Lung (tissue), 12 donors: Measurements from ENCODE around the gene NFATC2IP. TPM values are rescaled to one million over a fixed set of nuclear protein-coding genes. Genes with fewer than 3 reads are reported as not detected.

ENCODE experiments used
- ATAC-seq: fragments of 200-7000 bp; cut with Tn5 transposase; one replicate; pipeline ENCODE4 v1.9.1; 2020; ENCODE audit warnings: moderate number of reproducible peaks; ENCODE audit not compliant: insufficient read depth, low FRiP score
- DNase-seq, 3 donors: peaks; one replicate each; pipeline ENCODE4 v3.0.0-alpha.2; 2013 to 2017
- H3K27ac ChIP-seq, 2 donors: one replicate each; pipeline ENCODE4 v1.5.1; 2013; ENCODE audit warnings: mild to moderate bottlenecking in 2 of 2, moderate library complexity in 2 of 2, control low read depth in 1 of 2, inconsistent platforms in 1 of 2, low read depth in 1 of 2, low read length in 1 of 2
- H3K27me3 ChIP-seq, 3 donors: one replicate each; pipeline ENCODE4 v1.5.1; 2013; ENCODE audit warnings: low read length in 2 of 3; ENCODE audit not compliant: control insufficient read depth in 3 of 3, insufficient read depth in 3 of 3
- H3K36me3 ChIP-seq, 4 donors: one replicate each; pipeline ENCODE4 v1.5.1; 2013; ENCODE audit warnings: low read length in 4 of 4, mild to moderate bottlenecking in 1 of 4, moderate library complexity in 1 of 4; ENCODE audit not compliant: control insufficient read depth in 4 of 4, insufficient read depth in 4 of 4
- H3K4me1 ChIP-seq, 5 donors: one replicate each; pipeline ENCODE4 v1.5.1; 2013; ENCODE audit warnings: low read length in 5 of 5, mild to moderate bottlenecking in 2 of 5, moderate library complexity in 1 of 5; ENCODE audit not compliant: control insufficient read depth in 5 of 5, insufficient read depth in 5 of 5
- H3K4me3 ChIP-seq: one replicate; pipeline ENCODE4 v1.5.1; 2013; ENCODE audit warnings: mild to moderate bottlenecking, control low read depth, moderate library complexity
- H3K9ac ChIP-seq, 2 donors: one replicate each; pipeline ENCODE4 v1.5.1; 2013; ENCODE audit warnings: low read length in 2 of 2, control low read depth in 1 of 2; ENCODE audit not compliant: insufficient read depth in 1 of 2
- H3K9me3 ChIP-seq, 4 donors: one replicate each; pipeline ENCODE4 v1.5.1; 2013; ENCODE audit warnings: low read length in 3 of 4, mild to moderate bottlenecking in 1 of 4, moderate library complexity in 1 of 4; ENCODE audit not compliant: control insufficient read depth in 4 of 4, insufficient read depth in 3 of 4
- WGBS, 2 donors: extraction: QIAGEN DNeasy Blood & Tissue Kit; methylation state at CpG; one replicate each; pipeline ENCODE4 v1.1.7; 2013; 5-methylcytosine and 5-hydroxymethylcytosine counted together
- polyA plus RNA-seq, 2 donors: library from polyadenylated mRNA; stranded (reverse); fragments of 200-250 nt; gene quantifications; one replicate each; pipeline ENCODE4 v1.2.1, GENCODE V29; 2013
- total RNA-seq, 2 donors: library from RNA; depleted of rRNA in 1 of 2; stranded (reverse); fragments of >200 nt in 1 of 2; gene quantifications; one replicate each; pipeline ENCODE4 v1.2.1, GENCODE V29; 2014 to 2021
- TF ChIP-seq, protein P1 (sequence below): IDR thresholded peaks from 2 replicates; pipeline ENCODE4 v1.5.1; 2012; ENCODE audit warnings: mild to moderate bottlenecking; ENCODE audit errors: control extremely low read depth, extremely low read depth
- donor health status: control.
- donor health status: control.
- donor health status: Bipolar disorder and iron deficiency.
- donor health status: healthy.
- donor health status: DM: yes; HTN: yes; CAD: no.

The NFATC2IP gene
- total and polyA plus RNA-seq, 4 donors = 21.0 to 37.0 (median 27.4) TPM

DNA sequence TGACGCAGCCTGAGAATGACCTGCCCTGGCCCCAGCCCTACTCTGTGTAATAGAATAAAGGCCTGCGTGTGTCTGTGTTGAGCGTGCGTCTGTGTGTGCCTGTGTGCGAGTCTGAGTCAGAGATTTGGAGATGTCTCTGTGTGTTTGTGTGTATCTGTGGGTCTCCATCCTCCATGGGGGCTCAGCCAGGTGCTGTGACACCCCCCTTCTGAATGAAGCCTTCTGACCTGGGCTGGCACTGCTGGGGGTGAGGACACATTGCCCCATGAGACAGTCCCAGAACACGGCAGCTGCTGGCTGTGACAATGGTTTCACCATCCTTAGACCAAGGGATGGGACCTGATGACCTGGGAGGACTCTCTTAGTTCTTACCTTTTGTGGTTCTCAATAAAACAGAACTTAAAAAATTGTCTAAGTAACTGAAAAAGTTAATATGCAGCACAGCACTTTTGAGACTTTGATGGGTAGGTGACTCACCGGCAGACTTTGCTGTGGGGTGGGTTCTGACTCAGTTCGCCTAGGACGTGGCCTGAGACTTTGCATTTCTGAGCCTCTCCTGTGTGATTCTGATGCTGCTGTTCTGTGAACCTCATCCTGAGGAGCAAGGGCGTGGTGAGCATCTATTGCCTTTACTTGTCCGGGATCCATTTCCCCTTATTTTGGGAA lies 39.8 kb downstream of the NFATC2IP start:
- no peak overlapping the region for H3K4me3 ChIP-seq
- no peaks in the 10 kb centered on the region for H3K27me3 ChIP-seq
- H3K4me1 ChIP-seq = no peaks in the 10 kb centered on the region
- ATAC-seq = no peak
- WGBS, 2 donors = 89 to 95% methylated on average over 11 of the region's 11 CpGs
- peaks cover 0 to 5% (median 1%) of the 10 kb centered on the region in 4 donors for H3K9me3 ChIP-seq
- TF ChIP-seq, protein P1, sequence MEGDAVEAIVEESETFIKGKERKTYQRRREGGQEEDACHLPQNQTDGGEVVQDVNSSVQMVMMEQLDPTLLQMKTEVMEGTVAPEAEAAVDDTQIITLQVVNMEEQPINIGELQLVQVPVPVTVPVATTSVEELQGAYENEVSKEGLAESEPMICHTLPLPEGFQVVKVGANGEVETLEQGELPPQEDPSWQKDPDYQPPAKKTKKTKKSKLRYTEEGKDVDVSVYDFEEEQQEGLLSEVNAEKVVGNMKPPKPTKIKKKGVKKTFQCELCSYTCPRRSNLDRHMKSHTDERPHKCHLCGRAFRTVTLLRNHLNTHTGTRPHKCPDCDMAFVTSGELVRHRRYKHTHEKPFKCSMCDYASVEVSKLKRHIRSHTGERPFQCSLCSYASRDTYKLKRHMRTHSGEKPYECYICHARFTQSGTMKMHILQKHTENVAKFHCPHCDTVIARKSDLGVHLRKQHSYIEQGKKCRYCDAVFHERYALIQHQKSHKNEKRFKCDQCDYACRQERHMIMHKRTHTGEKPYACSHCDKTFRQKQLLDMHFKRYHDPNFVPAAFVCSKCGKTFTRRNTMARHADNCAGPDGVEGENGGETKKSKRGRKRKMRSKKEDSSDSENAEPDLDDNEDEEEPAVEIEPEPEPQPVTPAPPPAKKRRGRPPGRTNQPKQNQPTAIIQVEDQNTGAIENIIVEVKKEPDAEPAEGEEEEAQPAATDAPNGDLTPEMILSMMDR = no peak
- peaks cover 0 to 29% (median 13%) of the 10 kb centered on the region in 4 donors for H3K36me3 ChIP-seq
- H3K9ac ChIP-seq = no peak overlapping the region
- H3K27ac ChIP-seq = no peak overlapping the region
- DNase-seq = no peak

DNA sequence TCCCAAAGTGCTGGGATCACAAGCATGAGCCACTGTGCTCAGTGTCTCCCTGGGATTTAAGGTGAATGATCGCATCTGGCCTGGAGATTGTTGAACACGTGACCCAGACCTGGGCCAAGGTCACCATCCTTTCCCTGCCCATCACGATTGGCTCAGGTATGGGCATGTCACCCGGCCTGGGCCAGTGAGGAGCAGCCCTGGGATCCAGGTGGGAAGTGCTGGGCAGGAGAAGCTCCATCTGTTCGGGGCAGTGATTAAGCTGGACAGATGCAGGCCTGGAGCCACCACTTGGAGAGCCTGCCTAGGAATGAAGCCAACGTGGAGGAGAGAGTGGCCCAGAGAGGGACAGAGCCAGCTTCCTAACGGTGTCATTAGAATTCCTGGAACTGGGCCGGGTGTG lies 41.0 kb downstream of the NFATC2IP start:
- Histone ChIP-seq H3K4me1 (no peaks in the 10 kb centered on the region), H3K36me3 (peaks cover 0 to 24% (median 9%) of the 10 kb centered on the region in 4 donors), H3K4me3 (no peak overlapping the region), H3K9ac (no peak overlapping the region), H3K27me3 (no peaks in the 10 kb centered on the region), H3K27ac (no peak overlapping the region), H3K9me3 (peaks cover 0 to 2% (median under 1%) of the 10 kb centered on the region in 4 donors)
- ATAC-seq (no peak), DNase-seq (no peak)
- TF ChIP-seq, protein P1 = no peak
- WGBS, 2 donors = 73 to 77% methylated on average over 8 of the region's 8 CpGs

DNA sequence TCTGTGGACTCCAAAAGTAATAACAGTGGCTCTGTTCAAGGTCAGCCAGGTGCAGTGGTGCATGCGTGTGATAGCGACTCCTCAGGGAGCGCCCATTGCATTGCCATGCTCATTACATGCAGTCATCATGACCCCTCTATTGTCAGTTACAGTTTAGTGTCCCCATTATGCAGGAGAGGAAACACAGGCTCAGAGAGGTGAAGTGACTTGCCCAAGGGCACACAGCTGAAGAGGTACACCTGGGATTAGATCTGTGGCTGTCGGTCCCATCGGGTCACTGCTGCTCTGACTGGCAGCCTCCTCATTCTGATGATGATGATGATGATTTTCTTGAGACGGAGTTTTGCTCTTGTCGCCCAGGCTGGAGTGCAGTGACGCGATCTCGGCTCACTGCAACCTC lies 41.8 kb downstream of the NFATC2IP start:
- H3K4me1 ChIP-seq = no peaks in the 10 kb centered on the region
- H3K36me3 ChIP-seq = peaks cover 0 to 21% (median 1%) of the 10 kb centered on the region in 4 donors
- no peaks in the 10 kb centered on the region for H3K27me3 ChIP-seq
- DNase-seq = no peak
- TF ChIP-seq, protein P1 = no peak
- no peak overlapping the region for H3K4me3 ChIP-seq
- ATAC-seq = no peak
- H3K9ac ChIP-seq = no peak overlapping the region
- H3K9me3 ChIP-seq = no peaks in the 10 kb centered on the region
- H3K27ac ChIP-seq = no peak overlapping the region
- 94 to 95% methylated on average over 10 of the region's 10 CpGs for WGBS, 2 donors

DNA sequence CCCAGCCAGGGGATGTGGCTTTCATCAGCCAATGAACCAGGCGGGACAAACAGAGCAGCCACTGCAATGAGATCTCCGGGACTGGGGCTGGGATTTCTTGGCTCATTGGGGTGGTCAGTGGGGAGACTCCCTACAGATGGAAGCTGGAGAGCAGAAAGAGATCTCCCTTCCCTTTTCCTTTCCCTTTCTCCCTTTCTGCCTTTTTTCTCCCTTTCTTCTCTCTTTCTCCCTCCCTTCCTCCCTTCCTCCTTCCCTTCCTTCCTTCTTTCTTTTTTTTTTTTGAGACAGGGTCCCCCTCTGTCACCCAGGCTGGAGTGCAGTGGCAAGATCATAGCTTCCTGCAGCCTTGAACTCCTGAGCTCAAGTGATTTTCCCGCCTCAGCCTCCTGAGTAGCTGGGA lies 48.1 kb downstream of the NFATC2IP start:
- 79 to 89% methylated on average over 3 of the region's 3 CpGs for WGBS, 2 donors
- H3K36me3 ChIP-seq = no peaks in the 10 kb centered on the region
- H3K9me3 ChIP-seq = no peaks in the 10 kb centered on the region
- no peaks in the 10 kb centered on the region for H3K27me3 ChIP-seq
- TF ChIP-seq, protein P1 = no peak
- H3K9ac ChIP-seq = no peak overlapping the region
- no peak overlapping the region for H3K4me3 ChIP-seq
- ATAC-seq (no peak), DNase-seq (no peak)
- no peaks in the 10 kb centered on the region for H3K4me1 ChIP-seq
- no peak overlapping the region for H3K27ac ChIP-seq
